ENCODE data around the gene ARID3A. TPM values are rescaled to one million over a fixed set of nuclear protein-coding genes. Genes with fewer than 3 reads are reported as not detected.

The ARID3A gene
- total and polyA plus RNA-seq, 12 donors, result 3.0 to 11.7 (median 5.0) TPM

DNA sequence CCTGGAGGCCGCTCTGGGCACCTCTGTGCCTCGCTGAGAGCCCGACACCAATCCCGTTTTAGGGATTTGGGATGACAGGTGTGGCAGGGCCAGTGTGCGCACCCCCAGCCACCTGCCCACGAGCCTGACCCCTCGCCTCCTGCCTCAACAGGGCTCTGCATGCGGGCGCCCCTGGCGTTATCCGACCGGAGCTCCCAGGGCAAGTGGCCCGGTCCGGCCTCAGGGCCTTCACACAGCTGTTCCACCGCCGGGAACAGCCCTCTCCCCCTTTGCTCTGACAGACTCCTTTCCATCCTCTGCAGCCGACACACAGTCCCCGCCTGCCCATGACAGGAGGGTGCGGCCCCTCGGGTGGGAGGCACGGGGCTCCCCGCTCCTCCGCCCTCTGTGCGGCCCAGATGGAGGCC is 51.2 kb downstream of the ARID3A start:
- Histone ChIP-seq H3K4me1 (peaks cover 0 to 9% (median 0%) of the 10 kb centered on the region in 9 donors), H3K9me3 (peaks cover 0 to 3% (median 0%) of the 10 kb centered on the region in 11 donors), H3K4me3 (no peak overlapping the region), H3K36me3 (peaks cover 0 to 6% (median 0%) of the 10 kb centered on the region in 9 donors), H3K27me3 (no peaks in the 10 kb centered on the region), H3K27ac (no peak overlapping the region)
- DNase-seq (no peak), ATAC-seq (no peak)
- TF ChIP-seq, protein P1, sequence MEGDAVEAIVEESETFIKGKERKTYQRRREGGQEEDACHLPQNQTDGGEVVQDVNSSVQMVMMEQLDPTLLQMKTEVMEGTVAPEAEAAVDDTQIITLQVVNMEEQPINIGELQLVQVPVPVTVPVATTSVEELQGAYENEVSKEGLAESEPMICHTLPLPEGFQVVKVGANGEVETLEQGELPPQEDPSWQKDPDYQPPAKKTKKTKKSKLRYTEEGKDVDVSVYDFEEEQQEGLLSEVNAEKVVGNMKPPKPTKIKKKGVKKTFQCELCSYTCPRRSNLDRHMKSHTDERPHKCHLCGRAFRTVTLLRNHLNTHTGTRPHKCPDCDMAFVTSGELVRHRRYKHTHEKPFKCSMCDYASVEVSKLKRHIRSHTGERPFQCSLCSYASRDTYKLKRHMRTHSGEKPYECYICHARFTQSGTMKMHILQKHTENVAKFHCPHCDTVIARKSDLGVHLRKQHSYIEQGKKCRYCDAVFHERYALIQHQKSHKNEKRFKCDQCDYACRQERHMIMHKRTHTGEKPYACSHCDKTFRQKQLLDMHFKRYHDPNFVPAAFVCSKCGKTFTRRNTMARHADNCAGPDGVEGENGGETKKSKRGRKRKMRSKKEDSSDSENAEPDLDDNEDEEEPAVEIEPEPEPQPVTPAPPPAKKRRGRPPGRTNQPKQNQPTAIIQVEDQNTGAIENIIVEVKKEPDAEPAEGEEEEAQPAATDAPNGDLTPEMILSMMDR (IDR thresholded peaks at IDR 0.05), result no peak
- 84 to 85% methylated on average over 24 of the region's 24 CpGs for WGBS, 2 donors
- intact Hi-C loops (cut with DNase I), result loop anchor here in 3 of 10 donors (5.0 to 10.0 kb wide), 2 partner anchors 210 to 212 kb away; no protein-coding TSS in a partner anchor

DNA sequence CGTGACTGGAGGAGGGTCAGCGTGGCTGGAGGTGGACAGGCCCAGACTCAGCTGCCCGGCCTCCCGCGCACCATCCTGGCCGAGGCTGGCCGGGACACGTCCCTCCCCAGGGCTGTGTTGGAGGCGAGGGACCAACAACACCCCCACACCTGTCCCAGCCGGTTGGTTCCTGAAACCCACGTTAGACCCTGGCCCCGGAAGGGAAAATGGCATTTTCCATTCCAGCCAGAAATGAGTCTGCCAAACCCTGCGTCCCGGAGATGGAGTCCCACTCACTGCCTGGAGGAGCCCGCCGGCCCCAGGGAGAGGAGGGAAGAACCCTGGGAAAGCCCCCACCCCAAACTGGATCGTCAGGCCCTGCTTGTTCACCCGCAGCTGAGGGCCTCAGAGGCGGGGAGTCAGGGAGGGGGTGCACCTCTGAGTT is 53.5 kb downstream of the ARID3A start:
- peaks cover 4 to 26% (median 17%) of the 10 kb centered on the region in 9 donors for H3K4me1 ChIP-seq
- TF ChIP-seq, protein P1 (IDR thresholded peaks at IDR 0.05), result no peak
- DNase-seq, result no peak
- H3K27ac ChIP-seq, result no peak overlapping the region
- H3K4me3 ChIP-seq, result no peak overlapping the region
- no peak for ATAC-seq
- intact Hi-C loops (cut with DNase I), result loop anchor here in 3 of 10 donors (5.0 to 10.0 kb wide), 2 partner anchors 212 to 215 kb away; no protein-coding TSS in a partner anchor
- no peaks in the 10 kb centered on the region for H3K36me3 ChIP-seq
- no peaks in the 10 kb centered on the region for H3K9me3 ChIP-seq
- H3K27me3 ChIP-seq, result no peaks in the 10 kb centered on the region
- 70 to 71% methylated on average over 19 of the region's 19 CpGs for WGBS, 2 donors

DNA sequence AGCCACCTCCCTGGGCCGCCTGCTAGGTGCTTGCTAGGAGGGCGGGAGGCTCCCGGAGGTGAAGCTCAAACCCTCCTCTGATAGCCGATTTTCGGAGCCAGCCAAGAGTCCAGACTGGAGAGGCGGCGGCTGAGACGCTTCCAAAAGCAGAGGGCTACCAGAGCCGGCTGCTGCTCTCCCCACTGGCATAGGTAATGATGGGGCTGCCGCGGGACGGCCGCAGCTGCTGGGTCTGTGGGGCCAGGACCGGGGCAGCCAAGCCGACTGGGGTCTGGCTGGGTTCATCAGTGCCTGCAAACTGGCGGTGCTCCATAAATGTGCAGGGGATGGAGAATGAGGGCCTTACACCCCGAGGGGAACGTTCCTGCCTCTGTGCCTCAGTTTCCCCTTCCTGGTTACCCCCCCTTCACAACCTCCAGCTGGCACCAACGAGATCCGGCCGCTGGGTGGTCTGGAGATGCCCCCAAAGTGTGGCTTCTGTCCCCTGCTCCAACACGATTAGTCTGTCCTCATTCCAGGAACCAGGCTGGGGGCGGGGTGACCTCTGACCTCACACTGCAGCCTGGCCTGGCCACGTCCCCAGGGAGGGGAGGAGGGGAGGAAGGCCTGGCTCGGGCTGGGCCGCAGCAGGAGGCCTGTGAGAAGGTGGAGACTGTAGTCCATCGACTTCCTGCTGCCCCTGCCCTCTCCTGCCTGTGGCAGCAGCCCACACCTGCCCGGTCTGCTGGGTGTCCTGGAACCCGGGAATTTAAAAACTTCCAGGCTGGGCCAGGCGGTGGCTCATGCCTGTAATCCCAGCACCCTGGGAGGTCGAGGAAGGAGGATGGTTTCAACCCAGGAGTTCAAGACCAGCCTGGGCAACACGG is 54.5 kb downstream of the ARID3A start:
- Histone ChIP-seq H3K9me3 (no peaks in the 10 kb centered on the region), H3K4me1 (peaks cover 4 to 35% (median 22%) of the 10 kb centered on the region in 9 donors), H3K27me3 (no peaks in the 10 kb centered on the region), H3K27ac (no peak overlapping the region), H3K36me3 (no peaks in the 10 kb centered on the region), H3K4me3 (no peak overlapping the region)
- 30 to 33% methylated on average over 32 of the region's 32 CpGs for WGBS, 2 donors
- ATAC-seq, result no peak
- DNase-seq, result peak in 1 of 2 donors; percentile 44
- intact Hi-C loops (cut with DNase I), result loop anchor here in 7 of 10 donors (5.0 to 10.0 kb wide), 6 partner anchors 116 to 213 kb away; partner anchors contain the start of genes CFD (in 2 of the 7) and ELANE (in 1 of the 7)
- TF ChIP-seq, protein P1 (IDR thresholded peaks at IDR 0.05), result no peak

DNA sequence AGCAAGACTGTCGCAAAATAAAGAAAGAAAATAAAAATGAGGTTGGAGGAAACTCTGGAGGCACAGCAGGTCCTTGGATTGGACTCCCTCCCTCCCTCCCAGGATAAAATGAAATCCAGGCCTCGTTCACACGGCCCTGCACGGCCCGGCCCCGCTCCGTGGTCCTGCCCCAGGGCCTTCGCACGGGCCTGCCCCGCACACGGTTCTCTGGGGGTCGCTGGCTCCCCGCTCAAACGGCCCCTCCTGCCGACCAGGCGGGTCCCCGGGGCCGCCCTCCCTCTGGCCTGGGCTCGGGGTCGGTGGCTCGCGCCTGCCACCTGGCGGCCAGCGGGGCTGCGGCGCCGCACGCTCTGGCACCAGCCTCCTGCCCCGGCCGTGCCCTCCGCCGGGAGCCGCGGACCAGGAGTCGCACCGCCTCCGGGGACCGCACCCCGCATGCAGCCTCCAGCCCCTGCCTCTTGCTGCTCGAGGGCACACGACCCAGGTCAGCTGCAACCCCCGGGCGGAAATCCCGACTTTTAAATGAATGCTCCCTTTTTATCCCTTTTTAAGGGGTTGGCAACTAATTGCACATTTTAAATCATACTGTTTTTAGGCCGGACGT is 56.8 kb downstream of the ARID3A start:
- H3K27me3 ChIP-seq, result no peaks in the 10 kb centered on the region
- TF ChIP-seq, protein P1 (IDR thresholded peaks at IDR 0.05), result peak; percentile 76 to 99 (median 94)
- no peaks in the 10 kb centered on the region for H3K9me3 ChIP-seq
- H3K4me1 ChIP-seq, result peaks cover 4 to 36% (median 22%) of the 10 kb centered on the region in 9 donors
- H3K27ac ChIP-seq, result peak overlapping the region in 6 of 10 donors; percentile 17 to 92 (median 33)
- ATAC-seq, result peak; percentile 69 to 86 (median 76)
- H3K36me3 ChIP-seq, result peaks cover 0 to 22% (median 8%) of the 10 kb centered on the region in 9 donors
- intact Hi-C loops (cut with DNase I), result loop anchor here (1.0 to 10.0 kb wide), 11 partner anchors 58 to 215 kb away; partner anchors contain the start of genes CFD (in 2 of the 10) and ELANE (in 1 of the 10)
- peak; percentile 54 to 83 for DNase-seq
- 1% methylated on average over 46 of the region's 46 CpGs for WGBS, 2 donors
- H3K4me3 ChIP-seq, result peak overlapping the region in 9 of 10 donors; percentile 28 to 52 (median 41)

All from heart right ventricle (tissue), 16 donors.